ENCODE results near the gene FBXL12.
"Not testable (repeated sequence)": the region's sequence is repeated elsewhere in the genome, so short reads cannot be mapped to it uniquely, and the experiment has no call there.

Gene FBXL12

GRCh38 chr19:9838324-9838723, 19.4 kb upstream of the FBXL12 start:
- DNase-seq (ENCODE audit: low read depth): no peak

GRCh38 chr19:9836021-9836420, 17.1 kb upstream of the FBXL12 start:
- DNase-seq (ENCODE audit: low read depth): no peak

GRCh38 chr19:9835507-9835949, 16.6 kb upstream of the FBXL12 start:
- no peak for DNase-seq (ENCODE audit: low read depth)

GRCh38 chr19:9834726-9835506, 16.0 kb upstream of the FBXL12 start, which contains the start of gene PIN1:
Gene PIN1, plus strand, starts transcription at chr19:9835318. Its CDS starts 27 bp downstream, at chr19:9835345.
- DNase-seq (ENCODE audit: low read depth): peak; percentile 99

- no peak for DNase-seq (ENCODE audit: low read depth)
Measured at GRCh38 chr19:9834307-9834725, 15.4 kb upstream of the FBXL12 start.

DNA sequence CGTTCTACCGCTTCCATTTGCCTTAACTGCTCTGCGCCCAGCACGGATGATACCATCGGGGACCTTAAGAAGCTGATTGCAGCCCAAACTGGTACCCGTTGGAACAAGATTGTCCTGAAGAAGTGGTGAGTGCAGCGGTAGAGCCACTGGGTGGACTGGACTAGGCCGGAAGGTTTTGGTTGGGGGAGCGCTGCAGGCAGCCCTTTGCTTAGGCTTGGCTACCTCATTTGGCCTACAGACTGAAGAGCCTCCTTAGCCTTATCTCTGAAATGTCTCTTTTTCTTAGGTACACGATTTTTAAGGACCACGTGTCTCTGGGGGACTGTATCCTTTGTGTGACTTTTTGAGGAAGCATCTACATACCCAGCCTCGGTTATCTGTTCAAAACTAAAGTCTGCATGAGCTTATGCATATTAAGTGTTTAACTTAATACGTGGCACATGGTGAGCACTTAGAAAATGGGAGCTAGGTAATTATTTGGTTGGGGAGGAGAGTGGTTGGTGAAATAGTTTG, 9.7 kb upstream of the FBXL12 start:
- DNase-seq (ENCODE audit: low read depth): no peak

GRCh38 chr19:9827289-9828238, 8.7 kb upstream of the FBXL12 start, which contains the start of gene UBL5:
Gene UBL5, plus strand, starts transcription at chr19:9827918. Its CDS starts 420 bp downstream, at chr19:9828338.
- DNase-seq (ENCODE audit: low read depth): peak; percentile 85

DNA sequence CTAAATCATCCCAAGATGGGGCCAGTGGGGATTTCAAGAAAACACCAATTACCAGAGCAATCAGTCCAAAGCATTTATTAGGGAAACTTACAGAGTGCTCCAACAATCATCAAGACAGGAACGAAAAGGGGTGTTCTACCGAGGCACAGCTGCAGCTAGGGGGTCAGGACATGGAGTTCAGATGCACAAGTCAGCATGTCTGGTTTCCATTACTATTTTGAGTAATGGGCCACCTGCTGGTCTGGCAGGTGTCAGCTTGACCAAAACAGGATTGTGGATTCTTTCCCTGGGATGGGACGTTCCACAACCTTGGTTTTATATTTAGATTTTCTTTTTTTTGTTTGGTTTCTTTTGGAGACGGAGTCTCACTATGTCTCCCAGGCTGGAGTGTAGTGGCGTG, 4.9 kb upstream of the FBXL12 start:
- no peak for DNase-seq (ENCODE audit: low read depth)

DNA sequence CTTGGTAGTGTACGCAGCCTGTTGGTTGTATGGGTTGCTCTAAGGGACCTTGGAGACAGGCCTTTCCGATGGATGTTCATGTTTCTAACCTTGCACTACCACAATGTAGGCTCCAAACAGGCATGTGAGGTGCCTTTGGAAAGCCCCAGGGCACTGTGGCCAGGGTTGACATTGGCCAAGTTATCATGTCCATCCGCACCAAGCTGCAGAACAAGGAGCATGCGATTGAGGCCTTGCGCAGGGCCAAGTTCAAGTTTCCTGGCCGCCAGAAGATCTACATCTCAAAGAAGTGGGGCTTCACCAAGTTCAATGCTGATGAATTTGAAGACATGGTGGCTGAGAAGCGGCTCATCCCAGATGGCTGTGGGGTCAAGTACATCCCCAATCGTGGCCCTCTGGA, 1.2 kb upstream of the FBXL12 start:
- DNase-seq (ENCODE audit: low read depth): not testable (repeated sequence)

GRCh38 chr19:9819596-9819909, 674 bp upstream of the FBXL12 start:
- no peak for DNase-seq (ENCODE audit: low read depth)

DNA sequence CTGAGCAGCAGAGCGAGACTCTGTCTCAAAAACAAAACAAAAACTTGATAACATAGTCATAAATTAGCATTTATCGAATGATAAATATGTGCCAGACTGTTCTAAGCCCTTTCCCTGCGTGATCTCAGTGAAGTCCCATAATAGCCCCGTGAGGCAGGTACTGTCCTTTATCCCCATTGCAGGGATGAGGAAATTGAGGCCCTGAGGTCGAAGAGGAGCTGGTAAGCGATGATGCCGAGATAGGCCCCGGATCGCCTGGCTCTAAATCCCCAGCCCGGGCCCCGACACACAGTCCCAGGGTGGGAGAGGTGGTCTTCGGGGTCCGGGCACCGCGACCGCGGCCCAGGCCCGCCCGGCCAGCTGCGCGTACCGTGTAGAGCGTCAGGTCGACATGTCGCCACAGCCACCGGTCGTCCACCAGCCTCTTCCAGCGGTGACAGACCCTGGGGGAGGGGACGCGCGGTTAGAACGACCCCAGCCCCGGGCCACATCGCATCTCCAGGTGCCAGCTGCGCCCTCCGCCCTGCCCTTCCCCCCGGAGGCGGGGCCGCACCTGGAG, 625 bp downstream of the FBXL12 start:
- no peak for DNase-seq (ENCODE audit: low read depth)

DNA sequence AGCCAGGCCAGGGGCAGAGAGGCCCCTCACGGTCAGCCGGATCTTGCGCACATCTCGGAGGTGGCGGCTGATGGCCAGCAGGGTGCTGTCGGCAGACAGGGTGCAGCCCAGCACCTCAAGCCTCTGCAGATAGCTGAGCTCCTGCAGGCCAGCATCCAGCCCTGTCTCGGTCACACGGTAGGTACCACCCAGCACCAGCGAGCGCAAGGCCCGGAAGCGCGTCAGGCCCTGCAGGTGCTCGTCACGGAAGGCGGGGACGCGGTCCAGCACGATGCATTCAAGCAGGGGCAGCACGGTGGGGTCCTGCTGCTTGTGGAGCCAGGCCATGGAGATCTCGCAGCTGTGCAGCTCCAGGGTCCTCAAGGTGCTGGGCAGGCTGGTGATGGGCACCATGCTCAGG, 7.7 kb downstream of the FBXL12 start:
- no peak for DNase-seq (ENCODE audit: low read depth)

GRCh38 chr19:9808855-9809824, 9.7 kb downstream of the FBXL12 start:
- DNase-seq (ENCODE audit: low read depth): no peak

GRCh38 chr19:9806803-9807202, 12.1 kb downstream of the FBXL12 start:
- no peak for DNase-seq (ENCODE audit: low read depth)

DNA sequence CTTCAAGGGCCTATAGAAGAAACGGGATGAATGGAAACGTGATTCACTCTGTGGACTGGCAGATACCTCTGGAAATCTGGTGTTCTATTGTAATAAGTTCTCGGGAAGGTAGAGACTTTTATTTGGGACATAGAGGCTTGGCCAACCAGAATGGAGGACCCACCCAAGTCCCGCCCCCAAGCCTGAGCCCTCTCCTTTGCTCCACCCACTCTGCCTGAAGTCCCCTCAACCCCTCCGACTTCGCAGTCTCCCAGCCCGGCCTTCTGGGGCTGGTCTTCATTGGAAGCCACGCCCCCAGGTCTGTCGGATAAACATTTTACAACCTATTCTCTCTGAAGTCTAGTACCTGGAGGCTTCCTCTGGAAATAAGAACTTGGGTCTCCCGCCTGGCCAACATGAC, 16.9 kb downstream of the FBXL12 start:
- no peak for DNase-seq (ENCODE audit: low read depth)

DNA sequence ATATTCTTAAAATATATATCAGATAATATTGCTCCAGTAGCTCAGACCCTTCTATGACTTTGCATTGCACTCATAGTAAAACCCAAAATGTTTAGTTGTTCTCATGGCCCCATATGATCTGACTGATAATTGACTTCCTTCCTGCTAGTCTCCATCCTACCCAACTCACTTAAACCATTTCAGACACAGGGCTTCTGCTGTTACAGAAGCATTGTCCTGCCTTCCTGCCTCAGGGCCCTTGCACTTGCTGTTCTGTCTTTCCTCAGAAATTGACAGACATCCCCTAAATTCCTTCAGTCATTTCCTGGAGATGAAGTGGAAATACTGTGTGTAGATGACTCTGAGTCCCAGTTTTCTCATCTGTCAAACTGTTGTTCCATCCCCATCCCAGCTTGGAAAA, 19.7 kb downstream of the FBXL12 start:
- no peak for DNase-seq (ENCODE audit: low read depth)

GRCh38 chr19:9797871-9798270, 21.0 kb downstream of the FBXL12 start:
- DNase-seq (ENCODE audit: low read depth): no peak

DNA sequence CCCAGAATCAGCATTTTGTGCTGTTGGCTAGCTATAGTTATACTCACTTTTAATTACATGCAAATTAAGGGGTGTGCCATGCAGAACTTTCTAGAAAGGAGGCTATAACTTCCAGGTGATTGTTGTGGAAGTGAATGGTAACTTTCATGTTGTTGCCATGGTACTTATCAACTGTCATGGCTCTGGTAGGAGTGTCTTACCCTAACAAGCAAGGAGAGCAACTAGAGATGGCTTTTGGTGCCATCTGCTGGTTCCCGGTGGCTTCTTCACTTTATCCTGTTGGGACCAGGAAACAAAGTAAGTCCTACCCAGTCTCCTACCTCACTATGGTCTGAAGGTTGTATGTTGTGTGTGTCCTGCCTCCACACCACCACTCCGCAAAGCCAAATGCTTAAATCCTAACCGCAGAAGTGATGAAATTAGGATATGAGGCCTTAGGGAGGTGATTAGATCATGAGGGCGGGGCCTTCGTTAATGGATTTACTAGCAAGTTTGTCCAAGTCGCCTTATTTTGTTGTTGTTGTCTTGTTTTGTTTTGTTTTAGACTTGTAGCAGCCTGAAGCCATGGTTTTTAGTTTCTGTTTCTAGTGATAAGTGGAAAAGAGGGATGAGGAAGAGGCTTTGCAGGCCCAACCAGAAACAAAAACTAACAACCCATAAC, 22.6 kb downstream of the FBXL12 start:
- peak; percentile 69 for DNase-seq (ENCODE audit: low read depth)

DNA sequence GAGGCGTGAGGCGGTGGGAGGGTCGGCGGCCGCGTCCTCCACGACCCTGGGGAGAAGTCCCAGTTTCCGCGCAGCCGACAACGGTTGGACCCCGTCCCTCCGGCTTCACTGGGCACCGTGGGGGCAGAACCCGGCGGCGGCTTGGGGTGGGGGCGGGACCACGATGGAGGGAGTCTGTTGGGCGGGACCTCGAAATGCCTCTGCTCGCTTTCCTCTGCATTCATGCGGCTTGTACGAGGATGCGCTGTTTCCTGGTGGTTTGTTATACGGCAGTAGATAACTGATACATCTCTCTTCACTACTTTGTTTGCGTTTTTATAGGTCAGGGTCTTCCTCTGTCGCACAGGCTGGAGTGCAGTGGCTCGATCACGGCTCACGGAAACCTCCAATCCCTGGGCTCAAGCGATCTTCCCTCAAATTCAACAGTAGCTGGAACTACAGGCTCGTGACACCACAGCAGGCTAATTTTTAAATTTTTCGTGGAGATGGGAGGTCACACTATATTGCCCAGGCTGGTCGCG, 25.7 kb downstream of the FBXL12 start:
- DNase-seq (ENCODE audit: low read depth): peak; percentile 59

All from activated T-cell treated with anti-CD3 and anti-CD28 coated beads for 48 hours (primary cell).